Left forelimb (tissue), 1 donor: ENCODE measurements around the gene ANTXR1.

Experiments
- DNase-seq: peaks from one replicate; pipeline ENCODE4 v3.0.0-alpha.2; 2018; ENCODE audit warnings: low spot score

The ANTXR1 gene

DNA sequence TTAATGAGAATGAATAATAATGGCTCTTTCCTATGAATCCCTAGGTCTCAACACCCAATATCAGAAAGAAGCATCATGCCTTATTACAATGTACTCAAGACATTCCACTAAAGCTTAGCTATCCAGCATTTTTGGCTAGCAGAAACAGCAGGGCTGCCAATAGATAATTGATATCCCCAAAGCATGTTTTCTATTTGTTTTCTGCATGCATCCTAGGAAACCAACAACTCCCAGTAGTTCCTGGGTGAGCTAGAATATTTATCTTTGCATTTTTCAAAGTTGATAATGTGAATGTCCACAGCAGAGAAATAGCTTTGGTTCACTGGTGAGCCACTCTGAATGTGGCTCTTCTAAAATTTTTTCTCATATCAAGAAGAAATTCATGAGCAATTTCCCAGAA, 5.8 kb upstream of the ANTXR1 start:
- DNase-seq = no peak

DNA sequence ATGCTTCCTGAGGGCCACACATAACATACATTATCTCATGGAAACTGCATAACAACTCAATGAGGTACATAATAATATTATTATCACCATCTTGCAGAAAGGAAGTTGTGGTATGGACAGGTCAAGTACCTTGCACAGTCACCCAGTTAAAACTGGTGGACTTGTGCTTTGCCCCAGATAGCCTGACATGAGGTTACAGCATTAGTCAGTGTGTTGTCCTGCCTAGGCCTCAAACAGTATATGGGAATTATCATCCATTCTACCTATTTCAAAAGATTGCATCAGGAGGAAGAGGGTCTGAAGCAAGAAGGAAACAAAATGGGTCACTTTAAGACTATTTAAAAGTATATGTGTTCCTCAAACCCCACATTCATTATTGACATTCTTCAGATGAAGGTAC, 5.4 kb upstream of the ANTXR1 start:
- no peak for DNase-seq

DNA sequence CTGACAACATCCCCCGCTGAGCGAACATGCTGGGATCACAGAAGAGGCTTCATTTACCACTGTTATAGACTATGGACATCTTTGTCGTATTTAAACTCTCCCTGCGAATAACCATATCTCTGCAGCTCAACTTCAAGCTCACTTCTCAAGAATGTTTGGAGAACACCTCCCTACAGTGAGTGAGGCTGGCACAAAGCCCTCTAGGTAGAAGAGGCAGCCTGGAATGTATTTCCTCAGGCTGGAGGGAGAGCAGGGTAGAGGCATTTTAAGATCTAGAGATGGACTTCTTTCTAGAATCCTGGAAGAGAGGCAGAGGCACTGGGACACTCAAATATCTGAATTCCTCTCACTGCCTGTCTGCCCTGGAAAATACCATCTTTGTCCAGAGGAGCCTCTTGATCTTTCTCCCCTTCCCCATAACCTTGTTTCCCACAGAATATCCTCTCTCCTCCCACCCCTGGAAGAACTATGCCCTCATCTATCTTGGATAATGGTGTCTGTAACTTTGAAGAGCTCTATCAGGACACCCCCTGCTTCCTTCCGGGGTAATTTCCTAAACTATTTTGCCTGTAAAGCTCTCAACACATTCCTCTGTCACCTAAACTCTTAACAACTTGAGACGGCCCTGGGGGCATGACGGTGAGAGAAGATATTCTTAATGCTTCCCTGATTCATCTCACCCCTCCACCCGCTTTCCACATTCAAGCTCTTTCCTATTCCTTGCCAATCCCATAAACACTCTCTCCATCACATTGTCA, 2.4 kb upstream of the ANTXR1 start:
- no peak for DNase-seq

DNA sequence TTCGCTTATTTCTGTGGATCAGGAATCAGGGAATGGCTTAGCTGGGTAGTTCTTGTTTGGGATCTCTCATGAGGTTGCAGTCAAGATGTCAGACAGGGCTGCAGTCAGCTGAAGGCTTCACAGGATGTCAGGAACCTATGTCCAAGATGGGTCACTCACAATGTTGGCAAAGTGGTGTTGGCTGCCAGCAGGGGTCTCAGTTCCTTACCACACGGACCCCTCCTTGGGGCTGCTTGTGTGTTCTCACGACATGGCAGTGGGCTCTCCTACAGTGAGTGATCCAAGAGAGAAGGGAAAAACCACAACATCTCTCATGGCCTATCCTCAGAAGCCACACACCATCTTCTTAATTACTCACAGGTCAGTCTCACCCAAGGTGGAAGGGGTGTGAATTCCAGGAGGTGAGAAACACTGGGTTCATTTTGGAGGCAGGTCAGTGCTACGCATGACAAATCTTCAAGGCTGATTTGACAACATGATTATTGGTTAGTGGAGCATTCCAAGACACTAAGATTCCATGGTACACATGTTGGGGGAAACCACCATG, 1.3 kb upstream of the ANTXR1 start:
- no peak for DNase-seq

DNA sequence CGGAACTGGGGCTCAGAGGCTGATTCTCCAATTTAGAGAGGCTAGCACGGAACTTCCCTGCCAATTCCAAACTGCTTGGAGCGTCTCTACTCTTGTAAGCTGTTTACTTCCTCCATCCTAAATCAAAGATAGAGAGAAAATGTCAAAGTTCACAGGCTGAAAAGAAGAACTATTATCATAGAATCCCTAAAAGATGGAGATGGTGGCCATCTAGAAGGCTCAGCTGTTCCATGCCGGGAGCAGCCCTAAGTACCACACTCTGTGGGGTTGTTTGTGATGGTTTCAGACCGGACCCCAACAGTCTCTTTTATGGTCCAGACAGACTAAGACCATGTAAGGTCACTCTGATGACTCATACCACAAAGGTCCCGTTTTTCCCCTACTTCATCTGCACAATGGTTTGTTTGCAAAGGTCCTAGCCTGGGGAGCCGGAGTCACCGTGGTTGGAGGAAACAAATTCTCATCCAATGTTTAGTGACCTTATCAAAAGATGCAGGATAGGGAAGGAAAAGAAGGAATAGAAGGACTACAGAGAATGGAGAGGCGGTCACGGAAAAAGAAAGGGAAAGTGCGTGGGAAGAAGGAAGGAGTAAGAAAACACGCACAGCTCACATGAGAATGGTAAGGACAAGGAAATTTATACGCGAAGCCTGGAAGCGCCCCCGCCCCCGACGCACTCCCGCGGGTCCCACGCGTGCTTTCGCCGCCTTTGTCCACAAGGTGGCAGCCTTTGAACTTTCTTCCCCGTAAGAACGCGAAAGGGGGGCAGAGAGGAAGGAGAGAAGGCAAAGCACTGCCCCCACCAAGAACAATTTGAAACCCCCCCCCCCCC, 453 bp upstream of the ANTXR1 start:
- no peak for DNase-seq

DNA sequence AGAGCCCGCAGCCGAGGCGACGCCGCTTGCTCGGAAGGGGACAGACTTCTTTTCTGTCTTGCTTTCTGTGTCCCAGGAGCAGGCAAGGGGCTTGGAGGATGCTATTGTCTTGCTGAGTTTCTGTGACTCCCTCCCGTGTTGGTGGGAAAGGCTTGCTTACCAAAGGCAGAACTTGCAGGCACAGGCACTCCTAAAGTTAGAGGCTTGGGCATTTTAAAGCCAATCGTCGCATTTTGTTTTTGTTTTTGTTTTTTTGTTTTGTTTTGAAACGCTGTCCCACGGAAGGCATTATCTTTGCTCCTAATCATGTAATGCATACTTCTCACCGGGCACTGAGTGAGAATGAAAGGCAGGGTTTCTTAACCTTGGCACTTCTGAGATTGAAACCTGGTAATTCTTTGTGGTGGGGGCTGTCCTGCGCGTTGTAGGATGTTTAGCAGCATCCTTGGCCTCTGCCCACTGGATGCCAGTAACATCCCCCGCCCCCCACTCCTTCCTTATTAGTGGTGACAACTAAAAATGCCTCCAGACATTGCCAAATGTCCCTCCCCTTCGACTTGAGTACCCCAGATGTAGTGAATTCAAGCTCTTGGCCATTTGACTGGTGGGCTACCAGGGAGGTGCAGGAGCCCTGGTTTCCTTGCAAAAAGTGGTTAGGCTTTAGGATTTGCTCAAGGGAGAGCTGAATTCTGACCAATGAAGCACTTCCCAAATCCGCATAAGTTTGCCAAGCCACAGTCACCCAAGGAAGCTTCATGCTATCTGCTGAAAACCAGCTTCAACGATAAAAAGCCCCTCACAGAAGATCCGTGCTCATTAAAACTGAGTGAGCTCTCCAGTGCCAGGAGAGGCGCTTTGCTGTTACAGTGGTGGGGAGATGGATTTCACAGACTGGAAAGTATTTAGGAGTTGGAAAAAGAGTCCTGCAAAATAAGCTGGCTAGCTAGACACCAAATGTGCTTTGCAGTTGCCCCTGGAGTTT, 1.2 kb downstream of the ANTXR1 start:
- peak; percentile 72 for DNase-seq

DNA sequence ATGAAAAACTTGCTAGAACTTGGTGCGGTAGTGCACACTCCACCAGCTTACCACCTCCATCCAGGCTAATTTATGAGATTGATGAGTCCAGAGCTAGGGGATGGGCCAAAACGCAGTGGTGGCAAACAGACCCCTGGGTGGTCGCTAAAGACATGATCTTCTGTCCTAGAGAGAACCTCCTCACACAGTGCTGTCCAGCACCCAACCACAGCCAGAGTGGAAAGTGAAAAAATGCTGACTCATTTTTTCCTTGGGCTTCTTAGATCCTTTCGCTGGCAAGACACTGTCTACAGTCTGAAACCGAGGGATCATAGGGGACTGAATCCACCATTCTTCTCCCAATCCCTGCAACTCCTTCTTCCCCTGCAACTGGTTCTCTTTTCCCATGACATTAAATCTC, 4.1 kb downstream of the ANTXR1 start:
- no peak for DNase-seq

DNA sequence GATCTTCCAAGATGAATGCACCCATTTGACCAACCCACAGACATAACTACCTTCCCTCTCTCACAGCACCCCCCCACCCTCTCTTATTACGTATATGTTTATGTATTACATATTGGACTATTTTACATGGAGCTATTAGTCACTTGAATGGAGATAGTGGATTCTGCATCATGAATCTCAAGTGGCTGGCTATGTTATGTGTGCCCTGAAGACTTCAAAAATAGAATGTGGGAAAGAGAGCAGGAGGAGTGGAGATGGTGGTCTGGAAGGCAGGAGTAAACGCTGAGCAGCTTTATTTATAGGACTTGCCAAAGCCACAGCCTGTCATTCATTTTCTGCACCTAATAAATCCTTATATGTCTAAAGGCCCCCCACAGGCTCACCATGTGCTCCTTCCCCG, 4.9 kb downstream of the ANTXR1 start:
- DNase-seq = no peak

DNA sequence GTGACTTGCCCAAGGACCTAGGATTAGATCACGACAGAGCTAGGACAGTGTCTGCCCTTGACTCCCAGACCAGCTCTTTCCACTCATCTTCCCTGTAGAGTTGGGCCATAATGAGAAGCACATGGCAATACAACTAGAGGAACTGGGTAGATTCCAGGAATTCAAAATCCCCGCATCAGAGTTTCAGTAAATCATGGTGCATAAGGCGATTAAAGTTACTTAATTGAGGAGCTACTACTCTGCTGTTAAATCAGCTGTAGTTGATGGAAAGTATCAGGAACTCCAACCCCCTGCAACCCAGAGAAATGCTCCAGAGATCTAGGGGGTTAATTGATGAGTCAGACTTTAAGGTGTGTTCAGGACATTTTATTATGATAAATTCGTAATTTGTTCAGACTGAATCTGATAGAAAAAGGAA, 5.7 kb downstream of the ANTXR1 start:
- DNase-seq = no peak

DNA sequence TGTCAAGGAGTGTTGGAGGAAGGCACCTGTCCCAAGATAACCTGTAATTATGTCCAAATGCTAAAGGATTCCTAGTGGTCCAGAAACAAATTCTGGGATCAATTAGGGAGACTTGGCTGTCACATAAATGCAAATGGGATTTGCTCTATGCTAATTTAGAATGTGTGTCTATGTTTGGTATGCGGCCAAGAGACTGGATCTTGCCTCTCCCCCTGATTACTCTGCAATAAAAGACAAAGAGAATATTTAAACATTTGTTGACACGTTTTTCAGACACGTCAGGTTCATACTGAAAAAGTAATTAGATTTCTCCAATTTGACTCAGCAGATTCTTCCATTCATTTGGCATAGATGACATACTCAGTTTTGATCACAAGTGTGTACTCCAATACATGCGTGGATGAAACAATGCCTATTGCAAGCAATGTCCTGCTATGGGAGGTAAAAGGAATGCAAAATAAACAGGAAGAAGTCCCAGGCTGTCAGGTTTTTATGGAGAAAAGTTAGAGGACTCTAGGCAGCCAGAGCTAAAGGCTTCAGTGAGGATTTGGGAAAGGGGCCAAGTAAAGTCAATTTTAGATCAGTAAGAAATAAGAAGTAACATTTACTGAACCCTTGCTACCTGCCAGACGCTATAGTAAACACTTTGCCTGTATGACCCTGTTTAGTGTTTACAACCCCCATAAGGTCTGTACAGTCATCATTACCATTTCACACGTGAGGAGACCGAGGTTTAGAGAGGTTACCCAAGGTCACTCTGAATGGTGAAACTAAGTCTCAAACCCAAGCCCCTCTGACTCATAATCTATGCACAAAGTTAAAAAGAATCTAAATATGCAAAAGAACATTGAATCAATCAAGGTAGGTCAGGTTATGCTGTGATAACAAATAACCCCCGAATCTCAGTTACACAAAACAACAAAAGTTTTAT, 7.8 kb downstream of the ANTXR1 start:
- DNase-seq = no peak

DNA sequence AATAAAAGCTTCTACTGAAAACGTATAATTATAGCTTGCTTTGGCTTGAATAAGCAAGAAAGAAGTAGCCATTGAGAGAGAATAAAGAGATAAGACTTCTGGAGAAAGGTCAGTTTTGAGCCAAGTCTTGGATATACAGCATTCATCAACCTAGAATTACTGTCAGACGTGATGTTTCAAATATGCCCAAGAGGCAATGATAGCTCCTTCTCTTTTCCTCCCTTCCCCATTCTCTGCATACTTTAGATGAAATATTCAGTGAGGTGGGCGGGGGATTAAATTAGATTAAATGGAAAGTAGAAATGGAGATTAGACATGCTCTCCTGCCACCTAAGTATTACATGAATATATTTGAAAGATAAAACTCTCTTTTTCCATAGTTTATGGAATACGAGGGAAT, 8.7 kb downstream of the ANTXR1 start:
- no peak for DNase-seq

DNA sequence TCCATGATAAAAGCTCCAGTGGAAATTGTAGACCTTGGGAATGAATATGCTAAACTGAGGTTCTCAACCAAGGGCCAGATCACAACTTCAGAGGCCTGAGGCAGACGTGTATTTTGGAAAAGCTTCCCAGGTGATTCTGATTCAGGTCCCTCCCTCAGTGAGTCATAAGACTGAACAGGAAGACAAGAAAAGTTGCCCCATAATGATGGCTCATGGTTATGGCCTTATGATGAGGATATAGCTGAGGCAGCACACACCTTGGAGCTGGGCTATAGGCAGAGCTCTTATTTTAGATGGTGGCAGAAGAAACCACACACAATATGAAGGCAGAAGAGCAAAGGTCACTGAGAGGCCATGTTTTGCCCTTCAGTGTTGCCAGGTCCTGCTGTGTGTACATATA, 9.6 kb downstream of the ANTXR1 start:
- no peak for DNase-seq

DNA sequence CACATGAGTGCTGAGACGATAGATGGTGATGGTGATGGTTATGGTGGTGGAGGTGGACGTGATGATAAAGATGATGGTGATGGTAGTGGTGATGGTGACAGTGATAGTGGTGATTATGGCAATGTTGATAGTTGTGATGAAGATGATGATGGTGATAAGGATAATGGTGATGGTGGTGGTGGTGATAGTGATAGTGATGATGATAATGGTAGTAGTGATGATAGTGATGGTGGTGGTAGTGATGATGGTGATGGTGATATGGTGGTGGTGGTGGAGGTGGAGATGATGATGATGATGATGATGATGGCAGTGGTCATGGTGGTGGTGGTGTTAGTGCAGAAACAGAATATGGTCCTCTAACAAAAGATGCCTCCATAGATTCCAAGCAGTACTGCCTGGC, 10.3 kb downstream of the ANTXR1 start:
- no peak for DNase-seq

DNA sequence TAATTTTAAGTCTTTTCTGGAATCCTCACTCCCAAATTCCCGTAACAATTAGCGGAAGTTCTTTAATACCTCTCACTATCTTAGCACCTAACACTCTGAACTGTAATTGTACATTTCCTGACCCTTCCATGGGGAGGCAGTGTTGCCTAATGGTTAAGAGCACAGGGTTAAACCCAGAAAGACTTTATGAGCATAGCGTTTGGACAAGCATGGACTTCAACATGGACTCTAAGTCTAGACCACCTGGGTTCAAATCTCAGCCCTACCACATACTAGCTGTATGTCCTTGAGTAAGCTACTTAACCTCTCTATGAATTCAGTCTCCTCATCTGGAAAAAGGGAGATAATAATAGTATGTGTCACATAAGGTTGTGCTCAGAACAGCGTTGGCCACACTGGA, 13.0 kb downstream of the ANTXR1 start:
- DNase-seq = no peak

DNA sequence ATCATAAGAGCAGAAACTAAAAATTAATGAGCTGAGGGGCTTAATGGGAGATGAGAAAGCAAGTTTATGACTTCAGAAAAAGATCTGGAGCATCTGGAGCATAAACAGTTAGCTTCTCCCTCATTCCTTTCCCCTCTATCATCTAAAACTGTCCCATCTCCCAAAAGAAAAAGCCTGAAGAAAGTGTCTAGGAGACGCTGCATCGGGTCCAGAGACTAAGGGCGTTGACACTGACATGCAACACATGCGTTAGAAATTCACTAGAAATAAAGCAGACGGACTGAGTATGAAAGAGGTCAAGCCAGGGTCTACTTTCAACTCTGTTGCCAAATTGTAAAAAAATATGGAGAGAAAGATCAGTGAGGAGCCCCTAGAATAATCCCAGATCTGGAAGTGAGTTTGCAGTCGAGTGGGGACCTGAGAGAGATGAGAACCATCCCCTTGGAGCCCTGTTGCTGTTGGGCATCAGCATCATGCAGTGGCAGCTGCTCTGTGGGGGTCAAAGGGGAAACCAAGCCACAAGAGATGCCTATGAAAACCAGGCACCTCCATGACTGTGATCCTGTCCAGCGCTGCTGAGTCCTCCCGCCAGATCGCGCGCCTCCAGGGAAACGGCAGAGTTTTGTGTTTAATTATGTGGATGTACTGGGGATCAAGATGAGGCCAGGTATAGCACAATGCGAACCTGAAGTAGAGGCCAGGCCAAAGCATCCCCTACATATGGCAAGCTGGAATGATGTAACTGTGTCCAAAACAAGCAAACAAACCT, 13.9 kb downstream of the ANTXR1 start:
- no peak for DNase-seq

DNA sequence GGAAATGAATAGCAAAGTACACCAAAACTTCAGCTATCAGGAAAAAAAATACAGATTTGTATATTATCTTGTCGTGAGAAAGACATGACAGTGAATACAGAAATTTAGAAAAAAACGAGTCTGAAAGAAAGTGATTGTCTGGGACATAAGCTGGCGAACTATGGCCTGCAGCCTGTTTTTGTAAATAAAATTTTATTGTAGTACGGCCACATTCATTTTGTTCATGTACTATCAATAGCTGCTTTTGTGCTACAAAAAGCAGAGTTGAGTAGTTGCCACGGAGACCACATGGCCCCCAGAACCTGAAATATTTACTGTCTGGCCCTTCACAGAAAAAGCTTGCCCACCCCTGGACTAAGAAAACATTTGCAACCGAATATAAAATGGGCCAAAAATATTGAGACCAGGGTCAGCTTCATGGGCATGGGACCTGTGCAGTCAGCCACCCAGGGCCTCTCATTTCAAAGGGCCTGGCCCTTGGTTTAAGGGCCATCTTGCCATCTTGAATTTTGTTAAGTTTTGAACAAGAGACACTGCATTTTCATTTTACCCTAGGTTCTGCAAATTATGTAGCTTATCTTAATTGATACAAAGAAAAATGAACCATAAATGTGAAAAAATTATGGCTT, 17.9 kb downstream of the ANTXR1 start:
- DNase-seq = no peak

DNA sequence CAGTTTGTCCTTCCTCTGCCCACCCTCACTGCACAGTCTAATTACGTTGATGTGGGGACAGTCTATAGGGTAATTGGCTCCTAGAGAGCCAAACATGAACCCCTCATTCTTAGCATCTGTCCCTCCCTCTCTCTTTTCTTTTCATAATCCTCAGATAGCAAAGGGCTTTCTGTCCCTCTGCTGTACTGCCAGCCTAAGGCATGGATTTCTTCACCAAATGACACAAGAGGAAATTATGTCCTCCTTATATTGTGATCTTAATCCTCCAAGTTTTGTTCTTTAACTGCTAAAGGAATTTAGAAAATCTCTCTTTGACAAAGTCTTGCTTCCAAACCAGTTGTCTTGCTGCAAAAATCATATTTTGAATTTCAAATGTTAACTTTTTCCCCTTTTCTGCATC, 18.5 kb downstream of the ANTXR1 start:
- no peak for DNase-seq

DNA sequence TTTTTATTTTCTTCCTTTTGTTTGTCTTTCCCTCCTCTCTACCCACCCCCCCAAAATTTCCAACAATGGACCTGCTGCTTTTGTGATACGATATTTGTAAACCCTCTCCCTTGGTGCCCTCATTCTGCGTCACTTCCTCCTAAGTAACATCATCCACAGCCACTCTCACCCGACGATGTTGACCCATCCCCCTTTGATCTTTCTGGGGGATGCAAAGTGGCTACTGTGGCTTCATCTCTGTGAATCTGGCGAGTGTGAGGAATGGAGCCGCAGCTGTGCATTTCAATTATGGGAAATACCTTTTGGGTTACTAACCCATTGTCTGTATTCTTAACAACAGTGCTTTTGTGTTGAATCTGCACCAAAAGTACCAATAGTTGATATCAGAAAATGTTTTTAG, 19.4 kb downstream of the ANTXR1 start:
- no peak for DNase-seq

DNA sequence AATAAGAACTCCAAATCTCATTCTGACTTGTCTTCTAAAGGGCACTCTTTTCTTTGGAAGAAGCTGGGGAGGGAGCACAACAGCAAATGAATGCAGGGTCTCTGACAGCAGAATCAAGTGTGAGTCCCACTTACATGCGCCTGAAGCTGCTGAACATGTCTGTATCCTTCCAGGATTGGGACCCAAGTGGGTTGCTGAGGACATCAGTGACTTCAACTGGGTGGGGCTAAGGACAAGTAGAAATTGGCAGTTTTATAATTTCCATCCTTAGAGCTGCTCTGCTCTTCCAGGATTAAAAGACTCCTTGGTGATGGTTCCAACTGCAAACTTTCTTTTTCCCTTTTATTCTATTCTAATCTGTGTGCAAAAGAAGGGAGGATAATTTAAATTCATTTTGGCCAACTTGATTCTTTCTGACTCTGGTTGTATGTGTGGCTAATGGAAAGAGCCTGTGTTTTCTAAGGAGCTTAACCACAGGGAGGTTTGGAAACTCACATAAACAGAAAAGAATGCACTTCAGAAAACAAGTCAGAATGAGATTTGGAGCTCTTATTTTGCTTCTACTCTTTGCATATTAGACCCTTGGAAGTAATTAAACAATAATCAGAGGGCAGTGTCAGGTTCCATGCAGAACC, 20.6 kb downstream of the ANTXR1 start:
- no peak for DNase-seq
